ENCODE data around the gene ADGRG6.

Gene ADGRG6

GRCh38 chr6:142409794-142410193 lies 108.0 kb downstream of the ADGRG6 start:
- DNase-seq (ENCODE audit: low spot score) = no peak
- in situ Hi-C loops (cut with MboI; ENCODE audit: low pct_unique_long_range_greater_than_20kb, low sequenced_read_pairs, unreplicated experiment) = no loop called here
- TF ChIP-seq, protein P1, sequence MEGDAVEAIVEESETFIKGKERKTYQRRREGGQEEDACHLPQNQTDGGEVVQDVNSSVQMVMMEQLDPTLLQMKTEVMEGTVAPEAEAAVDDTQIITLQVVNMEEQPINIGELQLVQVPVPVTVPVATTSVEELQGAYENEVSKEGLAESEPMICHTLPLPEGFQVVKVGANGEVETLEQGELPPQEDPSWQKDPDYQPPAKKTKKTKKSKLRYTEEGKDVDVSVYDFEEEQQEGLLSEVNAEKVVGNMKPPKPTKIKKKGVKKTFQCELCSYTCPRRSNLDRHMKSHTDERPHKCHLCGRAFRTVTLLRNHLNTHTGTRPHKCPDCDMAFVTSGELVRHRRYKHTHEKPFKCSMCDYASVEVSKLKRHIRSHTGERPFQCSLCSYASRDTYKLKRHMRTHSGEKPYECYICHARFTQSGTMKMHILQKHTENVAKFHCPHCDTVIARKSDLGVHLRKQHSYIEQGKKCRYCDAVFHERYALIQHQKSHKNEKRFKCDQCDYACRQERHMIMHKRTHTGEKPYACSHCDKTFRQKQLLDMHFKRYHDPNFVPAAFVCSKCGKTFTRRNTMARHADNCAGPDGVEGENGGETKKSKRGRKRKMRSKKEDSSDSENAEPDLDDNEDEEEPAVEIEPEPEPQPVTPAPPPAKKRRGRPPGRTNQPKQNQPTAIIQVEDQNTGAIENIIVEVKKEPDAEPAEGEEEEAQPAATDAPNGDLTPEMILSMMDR (IDR thresholded peaks at IDR 0.05; ENCODE audit: extremely low read depth, insufficient read depth, missing control alignments) = no peak

DNA sequence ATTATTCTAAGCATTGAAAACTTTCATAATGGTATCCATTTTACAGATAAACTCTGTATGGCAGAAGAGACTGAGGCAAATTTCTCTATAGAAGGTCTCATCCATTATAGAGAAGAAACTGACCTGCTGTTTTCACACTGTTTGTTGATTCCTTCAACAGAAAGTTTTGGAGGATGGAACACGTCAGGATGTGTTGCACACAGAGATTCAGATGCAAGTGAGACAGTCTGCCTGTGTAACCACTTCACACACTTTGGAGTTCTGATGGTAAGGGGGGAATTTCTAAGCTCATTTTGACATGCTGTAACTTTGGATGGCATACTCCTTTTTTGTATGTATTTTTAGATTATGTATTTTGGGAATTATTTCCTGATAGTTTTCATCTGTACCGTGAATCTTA lies 109.3 kb downstream of the ADGRG6 start:
- in situ Hi-C loops (cut with MboI; ENCODE audit: low pct_unique_long_range_greater_than_20kb, low sequenced_read_pairs, unreplicated experiment) = no loop called here
- DNase-seq (ENCODE audit: low spot score) = no peak
- TF ChIP-seq, protein P1 (IDR thresholded peaks at IDR 0.05; ENCODE audit: extremely low read depth, insufficient read depth, missing control alignments) = no peak

GRCh38 chr6:142412241-142412640 lies 110.4 kb downstream of the ADGRG6 start:
- TF ChIP-seq, protein P1 (IDR thresholded peaks at IDR 0.05; ENCODE audit: extremely low read depth, insufficient read depth, missing control alignments) = no peak
- in situ Hi-C loops (cut with MboI; ENCODE audit: low pct_unique_long_range_greater_than_20kb, low sequenced_read_pairs, unreplicated experiment) = no loop called here
- no peak for DNase-seq (ENCODE audit: low spot score)

GRCh38 chr6:142412658-142413057 lies 110.9 kb downstream of the ADGRG6 start:
- in situ Hi-C loops (cut with MboI; ENCODE audit: low pct_unique_long_range_greater_than_20kb, low sequenced_read_pairs, unreplicated experiment) = no loop called here
- DNase-seq (ENCODE audit: low spot score) = no peak
- TF ChIP-seq, protein P1 (IDR thresholded peaks at IDR 0.05; ENCODE audit: extremely low read depth, insufficient read depth, missing control alignments) = no peak

DNA sequence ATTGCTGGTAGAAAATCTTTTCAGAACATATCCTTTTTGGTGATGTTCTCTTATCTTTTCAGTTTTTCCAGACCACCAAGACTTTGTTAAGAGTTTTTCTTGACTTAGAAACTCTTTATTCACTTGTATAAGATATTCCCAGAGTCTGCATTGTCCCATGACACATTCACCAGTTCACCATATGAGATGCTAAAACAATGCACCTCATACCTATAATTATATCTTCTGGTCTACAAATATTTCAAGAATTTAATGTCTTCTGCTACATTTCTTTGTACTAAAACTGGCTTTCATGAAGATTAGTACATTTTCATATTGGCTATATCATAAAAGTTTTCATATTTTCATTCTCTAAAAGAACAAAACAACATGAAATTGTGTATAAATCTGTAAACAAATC lies 111.3 kb downstream of the ADGRG6 start:
- in situ Hi-C loops (cut with MboI; ENCODE audit: low pct_unique_long_range_greater_than_20kb, low sequenced_read_pairs, unreplicated experiment) = no loop called here
- no peak for DNase-seq (ENCODE audit: low spot score)
- TF ChIP-seq, protein P1 (IDR thresholded peaks at IDR 0.05; ENCODE audit: extremely low read depth, insufficient read depth, missing control alignments) = no peak

DNA sequence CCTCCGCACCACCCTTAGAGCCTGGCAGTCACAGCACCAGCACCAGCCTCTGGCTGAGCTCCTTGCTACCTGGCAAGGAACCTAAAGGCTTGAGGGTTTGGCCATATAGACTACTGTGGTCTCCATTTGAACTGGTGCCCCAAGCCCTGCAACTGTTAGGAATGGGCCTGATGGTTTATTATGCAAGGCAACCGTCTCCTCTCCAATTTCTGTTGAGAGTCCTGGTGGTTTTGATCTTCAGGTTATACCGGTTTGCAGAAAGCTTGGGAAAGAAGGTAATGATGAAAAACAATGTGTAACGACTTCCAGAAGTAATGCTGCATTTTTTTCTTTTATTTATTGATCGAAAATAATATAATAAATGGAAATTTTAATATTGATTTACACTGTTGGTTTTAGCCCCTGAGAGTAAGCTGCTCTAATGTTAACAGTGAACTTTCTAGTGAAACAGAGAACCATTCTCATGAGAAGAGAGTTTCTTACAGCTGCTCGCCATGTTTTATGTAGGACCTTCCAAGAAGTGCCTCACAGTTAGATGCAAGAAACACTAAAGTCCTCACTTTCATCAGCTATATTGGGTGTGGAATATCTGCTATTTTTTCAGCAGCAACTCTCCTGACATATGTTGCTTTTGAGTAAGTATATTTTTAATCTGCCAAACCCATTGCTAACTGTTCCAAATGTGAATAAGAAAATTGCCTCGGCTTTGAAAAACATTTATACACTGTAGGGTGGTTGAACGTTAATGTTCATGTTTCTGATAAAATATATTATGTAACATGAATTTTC lies 112.8 kb downstream of the ADGRG6 start:
- in situ Hi-C loops (cut with MboI; ENCODE audit: low pct_unique_long_range_greater_than_20kb, low sequenced_read_pairs, unreplicated experiment) = no loop called here
- TF ChIP-seq, protein P1 (IDR thresholded peaks at IDR 0.05; ENCODE audit: extremely low read depth, insufficient read depth, missing control alignments) = no peak
- no peak for DNase-seq (ENCODE audit: low spot score)
